Activated T-cell treated with anti-CD3 and anti-CD28 coated beads for 4 hours (primary cell): ENCODE data around the gene MYO1F.
"Not testable (repeated sequence)": the region's sequence is repeated elsewhere in the genome, so short reads cannot be mapped to it uniquely, and the experiment has no call there.

ENCODE experiments used
- DNase-seq: peaks from one replicate; pipeline ENCODE4 v3.0.0-alpha.2; 2020

Gene MYO1F

GRCh38 chr19:8561075-8561764 lies 16.0 kb downstream of the MYO1F start:
- no peak for DNase-seq

GRCh38 chr19:8558325-8558724 lies 18.9 kb downstream of the MYO1F start:
- no peak for DNase-seq

- DNase-seq, result no peak
These were observed 19.5 kb downstream of the MYO1F start for GRCh38 chr19:8557642-8558238.

GRCh38 chr19:8553729-8554128 lies 23.5 kb downstream of the MYO1F start:
- DNase-seq, result not testable (repeated sequence)

- DNase-seq, result no peak
These were observed 24.4 kb downstream of the MYO1F start for GRCh38 chr19:8552810-8553209.

- DNase-seq, result no peak
These were observed 27.2 kb downstream of the MYO1F start for GRCh38 chr19:8550070-8550469.

- no peak for DNase-seq
These were observed 31.5 kb downstream of the MYO1F start for GRCh38 chr19:8545743-8546142.

GRCh38 chr19:8544168-8544567 lies 33.1 kb downstream of the MYO1F start:
- no peak for DNase-seq

- DNase-seq, result no peak
These were observed 37.6 kb downstream of the MYO1F start for GRCh38 chr19:8539621-8540149.

- DNase-seq, result no peak
These were observed 40.1 kb downstream of the MYO1F start for GRCh38 chr19:8537099-8537498.

- no peak for DNase-seq
These were observed 41.0 kb downstream of the MYO1F start for GRCh38 chr19:8536282-8536681.

- DNase-seq, result no peak
These were observed 45.0 kb downstream of the MYO1F start for GRCh38 chr19:8532225-8532624.

- no peak for DNase-seq
These were observed 45.8 kb downstream of the MYO1F start for GRCh38 chr19:8531470-8531869.

GRCh38 chr19:8530061-8530679 lies 47.1 kb downstream of the MYO1F start:
- DNase-seq, result no peak

- DNase-seq, result no peak
These were observed 47.8 kb downstream of the MYO1F start for GRCh38 chr19:8529369-8530006.

GRCh38 chr19:8528500-8528899 lies 48.7 kb downstream of the MYO1F start:
- no peak for DNase-seq

- DNase-seq, result no peak
These were observed 50.7 kb downstream of the MYO1F start for GRCh38 chr19:8526345-8527091.

GRCh38 chr19:8525401-8525684 lies 51.9 kb downstream of the MYO1F start:
- DNase-seq, result no peak

GRCh38 chr19:8519388-8519787 lies 57.9 kb downstream of the MYO1F start:
- no peak for DNase-seq

- DNase-seq, result no peak
These were observed 58.7 kb downstream of the MYO1F start for GRCh38 chr19:8518536-8518935.

- DNase-seq, result no peak
These were observed 59.4 kb downstream of the MYO1F start for GRCh38 chr19:8517551-8518442.

- peak; percentile 31 for DNase-seq
These were observed 61.9 kb downstream of the MYO1F start for GRCh38 chr19:8515317-8515716.
